DOHH2 (cell line): ENCODE results near the gene LGALS1.

Experiments used
- H3F3A ChIP-seq: fragments of 200-600 bp; sonication (generic), shearing (Covaris generic); 2 replicates; pipeline ENCODE4 v1.6.0; 2016; ENCODE audit warnings: antibody characterized with exemption, mild to moderate bottlenecking; ENCODE audit not compliant: control insufficient read depth, insufficient read depth
- H3K27ac ChIP-seq: fragments of 200-600 bp; sonication (generic); 2 replicates; pipeline ENCODE4 v1.5.1; 2014; ENCODE audit warnings: low read depth, mild to moderate bottlenecking, low read length, moderate library complexity
- H3K27me3 ChIP-seq: fragments of 200-600 bp; sonication (generic); 2 replicates; pipeline ENCODE4 v1.6.1; 2014; ENCODE audit warnings: mild to moderate bottlenecking, low read length, mixed read lengths; ENCODE audit not compliant: control insufficient read depth
- H3K36me3 ChIP-seq: fragments of 200-600 bp; sonication (generic); 2 replicates; pipeline ENCODE4 v1.6.1; 2014; ENCODE audit warnings: mild to moderate bottlenecking, low read length, moderate library complexity, mixed read lengths; ENCODE audit not compliant: control insufficient read depth
- H3K4me1 ChIP-seq: fragments of 200-600 bp; sonication (generic); 2 replicates; pipeline ENCODE4 v1.6.1; 2014; ENCODE audit warnings: mild to moderate bottlenecking, low read length, mixed read lengths; ENCODE audit not compliant: control insufficient read depth
- H3K4me2 ChIP-seq: fragments of 200-600 bp; sonication (generic); 2 replicates; pipeline ENCODE4 v1.6.0; 2014; ENCODE audit warnings: mild to moderate bottlenecking, low read length, moderate library complexity
- H3K4me3 ChIP-seq: fragments of 200-600 bp; sonication (generic); 2 replicates; pipeline ENCODE4 v1.5.1; 2014; ENCODE audit warnings: mild to moderate bottlenecking, low read length, mixed read lengths
- H3K79me2 ChIP-seq: fragments of 200-600 bp; sonication (generic); 2 replicates; pipeline ENCODE4 v1.6.1; 2014; ENCODE audit warnings: mild to moderate bottlenecking, low read length, mixed read lengths; ENCODE audit not compliant: control insufficient read depth
- H3K9me2 ChIP-seq: fragments of 200-600 bp; sonication (generic); replicated peaks from 2 replicates; pipeline ENCODE4 v1.6.1; 2014; ENCODE audit warnings: mild to moderate bottlenecking, low read length, mixed read lengths; ENCODE audit not compliant: control insufficient read depth
- H3K9me3 ChIP-seq: fragments of 200-600 bp; sonication (generic); 2 replicates; pipeline ENCODE4 v1.6.1; 2014; ENCODE audit warnings: antibody characterized with exemption, low read length, mixed read lengths; ENCODE audit not compliant: control insufficient read depth, insufficient read depth
- H4K20me1 ChIP-seq: fragments of 200-600 bp; sonication (generic); 2 replicates; pipeline ENCODE4 v1.6.0; 2014; ENCODE audit warnings: low read depth, mild to moderate bottlenecking, antibody characterized with exemption, low read length, moderate library complexity; ENCODE audit not compliant: control insufficient read depth, insufficient read depth
- CTCF ChIP-seq: fragments of 200-600 bp; sonication (generic); IDR thresholded peaks from one replicate; pipeline ENCODE4 v1.5.1; 2014; ENCODE audit warnings: antibody characterized with exemption, mild to moderate bottlenecking, low read depth, low read length; ENCODE audit not compliant: poor library complexity, severe bottlenecking
- EZH2phosphoT487 ChIP-seq: fragments of 200-600 bp; sonication (generic); IDR thresholded peaks from 2 replicates; pipeline ENCODE4 v1.6.1; 2017; ENCODE audit warnings: borderline replicate concordance, mild to moderate bottlenecking, antibody characterized with exemption, low read length, moderate library complexity, mixed read lengths

LGALS1 gene

DNA sequence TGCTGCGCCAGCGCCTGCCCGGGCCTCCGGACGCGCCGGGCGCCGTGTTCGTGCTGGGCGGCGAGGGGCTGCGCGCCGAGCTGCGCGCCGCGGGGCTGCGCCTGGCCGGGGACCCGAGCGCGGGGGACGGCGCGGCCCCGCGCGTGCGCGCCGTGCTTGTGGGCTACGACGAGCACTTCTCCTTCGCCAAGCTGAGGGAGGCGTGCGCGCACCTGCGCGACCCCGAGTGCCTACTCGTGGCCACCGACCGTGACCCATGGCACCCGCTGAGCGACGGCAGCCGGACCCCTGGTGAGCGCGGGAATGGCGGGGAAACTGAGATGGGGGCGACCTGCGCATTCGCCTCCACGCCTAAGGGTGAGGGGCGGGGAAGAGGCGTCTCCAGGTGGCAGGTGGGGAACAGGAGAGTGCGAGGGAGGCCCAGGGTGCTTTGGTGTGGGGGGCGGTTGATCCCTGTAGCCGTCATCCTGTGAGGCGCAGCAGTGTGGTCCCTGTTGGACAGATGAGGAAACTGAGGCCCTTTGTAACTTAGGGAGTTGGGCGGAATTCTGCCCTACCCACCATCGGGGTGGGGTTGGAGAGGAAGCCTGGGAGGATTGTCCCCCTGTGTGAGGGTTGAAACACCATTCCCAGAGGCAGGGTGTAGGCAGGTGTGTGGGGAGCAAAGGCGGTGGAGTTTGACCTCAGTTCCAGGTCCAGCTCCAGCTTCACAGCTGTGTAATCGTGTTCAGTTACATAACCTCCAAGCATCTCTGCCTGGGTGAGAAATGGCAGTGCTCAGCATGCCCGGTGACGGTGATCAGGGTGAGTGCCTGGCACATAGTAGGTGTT lies 16.2 kb upstream of the LGALS1 start:
- H3K79me2 ChIP-seq: peaks cover 60% of the 10 kb centered on the region
- no peaks in the 10 kb centered on the region for H3K9me3 ChIP-seq
- H3K4me3 ChIP-seq: peak overlapping the region; percentile 90
- peaks cover 42% of the 10 kb centered on the region for H3K4me1 ChIP-seq
- TF ChIP-seq EZH2phosphoT487: no peak
- no peak for TF ChIP-seq CTCF
- H3K4me2 ChIP-seq: peak overlapping the region; percentile 99
- peaks cover 33% of the 10 kb centered on the region for H4K20me1 ChIP-seq
- no peaks in the 10 kb centered on the region for H3K27me3 ChIP-seq
- peak overlapping the region; percentile 55 for H3K27ac ChIP-seq
- peaks cover 35% of the 10 kb centered on the region for H3K36me3 ChIP-seq
- H3K9me2 ChIP-seq: no peaks in the 10 kb centered on the region
- H3F3A ChIP-seq: peaks cover 14% of the 10 kb centered on the region

DNA sequence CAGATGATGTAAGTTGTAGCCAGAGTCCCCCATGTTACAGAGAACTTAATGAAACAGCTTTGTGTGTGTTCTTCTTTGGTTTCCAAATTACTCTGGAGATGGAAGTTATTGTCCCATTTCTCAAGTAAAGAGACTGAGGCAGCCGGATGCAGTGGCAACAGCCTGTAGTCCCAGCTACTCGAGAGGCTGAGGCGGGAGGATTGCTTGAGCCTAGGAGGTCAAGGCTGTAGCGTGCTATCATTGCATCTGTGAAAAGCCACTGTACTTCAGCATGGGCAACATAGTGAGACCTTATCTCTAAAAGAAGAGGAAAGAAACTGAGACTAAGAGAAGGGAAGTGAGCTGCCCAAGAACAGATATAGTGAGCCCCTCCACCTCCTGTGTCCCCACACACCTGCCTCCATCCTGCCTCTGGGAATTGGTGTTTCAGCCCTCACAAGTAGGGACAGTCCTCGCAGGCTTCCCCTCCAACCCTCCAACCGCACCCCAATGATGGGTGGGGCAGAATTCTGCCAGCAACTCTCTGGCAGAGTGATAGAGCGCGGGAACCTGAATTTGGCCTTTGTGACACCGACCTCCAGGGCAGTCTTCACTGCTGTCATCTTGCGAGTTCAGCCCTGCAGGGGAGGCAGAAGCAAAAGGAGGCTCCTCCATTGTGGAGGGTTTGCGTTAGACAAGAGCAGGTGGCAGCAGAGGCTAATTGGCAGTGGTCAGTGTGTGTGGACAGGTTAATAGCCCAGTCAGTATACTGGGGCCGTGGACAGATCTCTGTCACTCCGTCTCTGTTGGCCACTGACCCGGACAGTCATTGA lies 15.3 kb upstream of the LGALS1 start:
- H3K4me3 ChIP-seq: peak overlapping the region; percentile 90
- H3K27ac ChIP-seq: peak overlapping the region; percentile 55
- H3K9me2 ChIP-seq: no peaks in the 10 kb centered on the region
- peaks cover 42% of the 10 kb centered on the region for H3K4me1 ChIP-seq
- TF ChIP-seq CTCF (no peak), EZH2phosphoT487 (no peak)
- H3K9me3 ChIP-seq: no peaks in the 10 kb centered on the region
- peak overlapping the region; percentile 81 for H3K4me2 ChIP-seq
- H4K20me1 ChIP-seq: peaks cover 39% of the 10 kb centered on the region
- H3K27me3 ChIP-seq: no peaks in the 10 kb centered on the region
- H3K79me2 ChIP-seq: peaks cover 69% of the 10 kb centered on the region
- H3K36me3 ChIP-seq: peaks cover 44% of the 10 kb centered on the region
- peaks cover 14% of the 10 kb centered on the region for H3F3A ChIP-seq

DNA sequence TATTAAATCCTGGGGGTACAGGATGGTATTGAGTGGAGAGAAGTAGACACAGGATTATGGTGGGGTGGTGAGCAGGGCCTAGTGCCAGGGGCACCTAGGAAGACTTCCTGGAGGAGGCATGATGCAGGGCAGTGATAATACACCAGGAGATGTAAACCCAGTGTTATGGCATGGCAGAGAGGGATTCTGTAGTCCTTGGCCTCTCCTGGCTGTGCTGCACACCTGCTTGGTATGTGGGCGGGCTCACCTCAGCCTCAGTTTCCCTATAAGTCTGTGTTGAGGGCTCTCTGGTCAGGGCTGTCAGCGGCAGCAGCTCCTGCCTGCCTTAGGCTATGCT lies 14.8 kb upstream of the LGALS1 start:
- peak overlapping the region; percentile 90 for H3K4me3 ChIP-seq
- H4K20me1 ChIP-seq: peaks cover 39% of the 10 kb centered on the region

More for the DNA sequence above, 14.8 kb upstream of the LGALS1 start:
- Histone ChIP-seq H3F3A (peaks cover 14% of the 10 kb centered on the region), H3K9me2 (no peaks in the 10 kb centered on the region), H3K27ac (0 out of 2 replicates have a peak overlapping the region, but pooled peaks have one; percentile 55), H3K4me1 (peaks cover 41% of the 10 kb centered on the region), H3K79me2 (peaks cover 74% of the 10 kb centered on the region), H3K4me2 (peak overlapping the region; percentile 81), H3K9me3 (no peaks in the 10 kb centered on the region), H3K27me3 (no peaks in the 10 kb centered on the region), H3K36me3 (peaks cover 49% of the 10 kb centered on the region)
- TF ChIP-seq EZH2phosphoT487 (no peak), CTCF (no peak)
